Measurements from ENCODE around the gene SUPT6H.
A peak's percentile ranks its signal among the peaks of the same experiment; 100 is the strongest.

Gene SUPT6H

GRCh38 chr17:28747801-28748750 is 86.1 kb downstream of the SUPT6H start:
- no peak for DNase-seq

DNA sequence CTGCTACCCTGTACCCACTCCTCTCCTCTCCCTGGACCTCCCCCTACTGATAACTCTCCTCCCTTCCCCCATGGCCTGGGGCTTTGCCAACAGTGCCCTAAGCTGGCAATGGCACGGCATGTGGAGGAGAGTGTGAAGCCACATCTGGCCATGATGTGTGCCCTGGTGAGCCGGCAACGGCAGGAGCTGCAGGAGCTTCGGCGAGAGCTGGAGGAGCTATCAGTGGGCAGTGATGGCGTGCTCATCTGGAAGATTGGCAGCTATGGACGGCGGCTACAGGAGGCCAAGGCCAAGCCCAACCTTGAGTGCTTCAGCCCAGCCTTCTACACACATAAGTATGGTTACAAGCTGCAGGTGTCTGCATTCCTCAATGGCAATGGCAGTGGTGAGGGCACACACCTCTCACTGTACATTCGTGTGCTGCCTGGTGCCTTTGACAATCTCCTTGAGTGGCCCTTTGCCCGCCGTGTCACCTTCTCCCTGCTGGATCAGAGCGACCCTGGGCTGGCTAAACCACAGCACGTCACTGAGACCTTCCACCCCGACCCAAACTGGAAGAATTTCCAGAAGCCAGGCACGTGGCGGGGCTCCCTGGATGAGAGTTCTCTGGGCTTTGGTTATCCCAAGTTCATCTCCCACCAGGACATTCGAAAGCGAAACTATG is 87.0 kb downstream of the SUPT6H start:
- DNase-seq = no peak

GRCh38 chr17:28749516-28750177 is 87.6 kb downstream of the SUPT6H start:
- no peak for DNase-seq

GRCh38 chr17:28750178-28751047 is 88.4 kb downstream of the SUPT6H start:
- peak; percentile 12 to 95 (median 82) for DNase-seq

GRCh38 chr17:28751600-28752366 is 89.8 kb downstream of the SUPT6H start:
- DNase-seq = no peak

Measured in hypothalamus (tissue), 51 donors.